ENCODE measurements around the gene TCERG1. TPM values are rescaled to one million over a fixed set of nuclear protein-coding genes. Genes with fewer than 3 reads are reported as not detected.

The TCERG1 gene
- total RNA-seq, 2 donors from 2014 or later = 108 to 144 TPM

GRCh38 chr5:146520731-146521130, 73.6 kb downstream of the TCERG1 start:
- DNase-seq = no peak
- Histone ChIP-seq H3K27me3 (ENCODE audit: control insufficient read depth, insufficient read depth, low read length, poor library complexity, severe bottlenecking) (peaks cover 14% of the 10 kb centered on the region), H3K27ac (ENCODE audit: low read depth, low read length) (no peak overlapping the region), H3K9ac (ENCODE audit: extremely low read depth, low read length, poor library complexity, severe bottlenecking) (no peak overlapping the region), H3K4me1 (ENCODE audit: control insufficient read depth, insufficient read depth, low read length) (peaks cover 5% of the 10 kb centered on the region), H3K4me3 (ENCODE audit: low read length) (no peak overlapping the region), H3K36me3 (ENCODE audit: control insufficient read depth, insufficient read depth, low read length) (no peaks in the 10 kb centered on the region), H3K9me3 (ENCODE audit: control insufficient read depth, low read length) (no peaks in the 10 kb centered on the region)
- Mint-ChIP-seq H3K36me3 (ENCODE audit: low read depth) (no peaks in the 10 kb centered on the region), H3K27ac (no peak overlapping the region), H3K4me3 (no peak overlapping the region), H3K4me1 (peaks cover 28% of the 10 kb centered on the region), H3K9me3 (no peaks in the 10 kb centered on the region), H3K27me3 (ENCODE audit: insufficient read depth) (peaks cover 11% of the 10 kb centered on the region)
- TF ChIP-seq CTCF (conservative IDR thresholded peaks at IDR 0.05) = no peak
- WGBS, 2 experiments (ENCODE audit: insufficient coverage in 1 of 2, insufficient read length in 1 of 2) = 64 to 71% methylated on average over 2 of the region's 2 CpGs

- Mint-ChIP-seq H3K36me3 (ENCODE audit: low read depth) (no peaks in the 10 kb centered on the region), H3K4me1 (peaks cover 21% of the 10 kb centered on the region), H3K27me3 (ENCODE audit: insufficient read depth) (peaks cover 13% of the 10 kb centered on the region), H3K9me3 (no peaks in the 10 kb centered on the region), H3K4me3 (no peak overlapping the region), H3K27ac (no peak overlapping the region)
- Histone ChIP-seq H3K36me3 (ENCODE audit: control insufficient read depth, insufficient read depth, low read length) (no peaks in the 10 kb centered on the region), H3K9me3 (ENCODE audit: control insufficient read depth, low read length) (no peaks in the 10 kb centered on the region), H3K27ac (ENCODE audit: low read depth, low read length) (no peak overlapping the region), H3K4me3 (ENCODE audit: low read length) (no peak overlapping the region), H3K9ac (ENCODE audit: extremely low read depth, low read length, poor library complexity, severe bottlenecking) (no peak overlapping the region), H3K27me3 (ENCODE audit: control insufficient read depth, insufficient read depth, low read length, poor library complexity, severe bottlenecking) (peaks cover 14% of the 10 kb centered on the region), H3K4me1 (ENCODE audit: control insufficient read depth, insufficient read depth, low read length) (peaks cover 5% of the 10 kb centered on the region)
- TF ChIP-seq CTCF (conservative IDR thresholded peaks at IDR 0.05) = no peak
- DNase-seq = no peak
- WGBS, 2 experiments (ENCODE audit: insufficient coverage in 1 of 2, insufficient read length in 1 of 2) = 80 to 84% methylated on average over 6 to 8 of the region's 8 CpGs
These were observed 74.4 kb downstream of the TCERG1 start for GRCh38 chr5:146521403-146522106.

- Mint-ChIP-seq H3K9me3 (no peaks in the 10 kb centered on the region), H3K27ac (no peak overlapping the region), H3K4me3 (no peak overlapping the region), H3K27me3 (ENCODE audit: insufficient read depth) (peaks cover 13% of the 10 kb centered on the region), H3K36me3 (ENCODE audit: low read depth) (no peaks in the 10 kb centered on the region), H3K4me1 (peaks cover 18% of the 10 kb centered on the region)
- Histone ChIP-seq H3K4me1 (ENCODE audit: control insufficient read depth, insufficient read depth, low read length) (peaks cover 5% of the 10 kb centered on the region), H3K36me3 (ENCODE audit: control insufficient read depth, insufficient read depth, low read length) (no peaks in the 10 kb centered on the region), H3K27me3 (ENCODE audit: control insufficient read depth, insufficient read depth, low read length, poor library complexity, severe bottlenecking) (peaks cover 14% of the 10 kb centered on the region), H3K4me3 (ENCODE audit: low read length) (no peak overlapping the region), H3K9me3 (ENCODE audit: control insufficient read depth, low read length) (no peaks in the 10 kb centered on the region), H3K9ac (ENCODE audit: extremely low read depth, low read length, poor library complexity, severe bottlenecking) (no peak overlapping the region), H3K27ac (ENCODE audit: low read depth, low read length) (no peak overlapping the region)
- 86 to 93% methylated on average over 3 of the region's 3 CpGs for WGBS, 2 experiments (ENCODE audit: insufficient coverage in 1 of 2, insufficient read length in 1 of 2)
- no peak for DNase-seq
- no peak for TF ChIP-seq CTCF (conservative IDR thresholded peaks at IDR 0.05)
These were observed 76.6 kb downstream of the TCERG1 start for GRCh38 chr5:146523698-146524097.
